Measurements from ENCODE around the gene SGMS1. TPM values are rescaled to one million over a fixed set of nuclear protein-coding genes. Genes with fewer than 3 reads are reported as not detected.

SGMS1 gene
- polyA plus RNA-seq, 4 donors = 42.9 to 61.0 (median 58.0) TPM

DNA sequence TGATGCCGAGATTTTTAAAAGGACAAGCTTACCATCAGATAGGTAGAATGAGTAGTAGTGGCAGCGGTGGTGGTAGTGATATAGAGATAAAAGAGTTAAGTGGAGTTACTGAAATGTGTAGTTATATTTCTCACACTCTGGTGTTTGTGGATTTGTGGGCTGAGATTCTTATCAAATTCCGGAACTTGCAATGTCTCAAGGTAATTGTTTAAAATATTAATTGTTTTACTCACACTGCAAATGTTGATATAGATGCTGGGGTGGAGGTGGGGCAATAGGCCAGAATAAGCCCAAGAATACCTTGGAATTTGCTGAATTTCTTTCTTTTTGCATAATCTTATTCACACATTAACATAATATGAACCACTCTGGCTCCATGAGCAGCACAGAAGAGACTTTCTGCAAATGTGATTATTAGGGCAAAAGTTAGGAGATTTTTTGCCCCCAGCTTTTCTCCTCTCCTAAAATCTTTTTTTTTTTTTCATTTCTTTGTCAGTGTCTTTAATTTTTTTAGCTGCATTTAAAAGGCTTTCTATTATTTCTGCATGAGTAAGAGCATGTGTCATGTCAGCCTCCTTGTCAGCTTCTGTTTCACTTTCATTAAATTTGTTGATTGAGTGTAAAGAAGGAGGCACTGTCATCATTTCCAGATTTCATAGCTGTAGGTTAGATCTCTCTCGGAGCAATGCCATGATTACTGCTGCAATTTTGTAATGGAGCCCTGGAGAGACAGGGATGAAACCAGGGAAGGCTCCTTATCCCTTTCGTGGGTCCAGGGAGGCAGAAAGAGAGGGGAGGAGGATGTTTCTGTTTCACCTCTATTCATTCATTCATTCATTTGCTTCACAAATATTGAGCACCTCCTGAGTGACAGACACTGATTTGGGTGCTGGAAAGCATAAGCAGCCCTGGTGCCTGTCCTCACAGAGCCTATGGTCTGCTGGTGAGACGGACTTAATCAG, 13.1 kb upstream of the SGMS1 start:
- no peak for DNase-seq (ENCODE audit: low read depth in 4 of 4, low spot score in 3 of 4)

DNA sequence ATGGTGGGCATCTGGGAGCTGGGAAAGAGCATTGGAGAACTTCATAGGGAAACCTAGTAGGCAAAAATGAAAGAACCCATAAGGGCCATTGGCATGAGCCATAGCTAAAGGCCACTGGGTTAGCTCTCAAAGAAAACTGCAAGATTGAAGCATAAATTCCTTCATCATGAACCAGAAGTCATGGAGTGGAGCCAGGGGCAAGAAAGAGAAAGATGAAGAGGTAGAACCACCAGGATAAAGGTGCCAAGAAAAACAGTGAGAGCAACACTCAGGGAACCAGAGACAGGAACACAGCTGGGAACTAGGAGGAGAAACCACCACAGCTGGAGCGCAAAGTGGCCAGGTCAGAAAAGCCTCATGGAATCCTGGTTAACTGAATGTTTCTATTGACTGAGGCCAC, 11.5 kb upstream of the SGMS1 start:
- DNase-seq (ENCODE audit: low read depth in 4 of 4, low spot score in 3 of 4) = no peak

DNA sequence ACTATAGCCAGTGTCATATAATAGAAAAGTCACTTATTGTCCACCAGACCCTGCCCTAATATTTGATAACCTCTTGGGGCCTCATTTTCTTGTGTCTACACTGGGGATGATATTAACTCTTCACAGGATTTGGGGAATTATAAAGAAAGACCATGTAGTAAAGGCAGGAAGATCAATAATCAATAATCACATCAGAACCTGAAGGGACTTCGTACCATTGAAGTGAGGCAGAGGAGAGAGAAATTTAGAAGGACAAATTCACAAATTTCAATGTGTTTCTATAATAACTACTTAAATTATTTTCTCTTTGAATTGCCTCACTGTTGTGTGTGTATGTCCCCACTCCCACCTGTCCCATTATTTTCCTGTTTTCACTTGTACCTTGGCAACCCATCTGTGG, 10.7 kb upstream of the SGMS1 start:
- no peak for DNase-seq (ENCODE audit: low read depth in 4 of 4, low spot score in 3 of 4)

DNA sequence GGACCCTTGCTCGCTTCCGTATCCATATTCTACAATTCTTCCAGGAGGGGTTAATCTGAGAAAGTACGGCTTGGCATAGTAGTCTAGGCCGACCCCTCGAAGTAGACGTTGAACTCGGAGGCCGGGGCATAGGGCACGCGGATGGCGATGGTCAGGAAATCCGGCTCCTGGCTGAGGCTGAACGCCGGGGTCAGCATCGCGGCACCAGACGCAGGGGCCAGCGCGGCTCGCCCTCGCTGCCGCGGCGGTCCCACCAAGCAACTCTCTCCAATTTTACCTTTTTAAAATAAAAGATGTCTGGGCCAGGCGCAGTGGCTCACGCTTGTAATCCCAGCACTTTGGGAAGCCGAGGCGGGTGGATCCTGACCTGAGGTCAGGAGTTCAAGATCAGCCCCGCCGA, 7.3 kb upstream of the SGMS1 start:
- DNase-seq (ENCODE audit: low read depth in 4 of 4, low spot score in 3 of 4) = no peak

DNA sequence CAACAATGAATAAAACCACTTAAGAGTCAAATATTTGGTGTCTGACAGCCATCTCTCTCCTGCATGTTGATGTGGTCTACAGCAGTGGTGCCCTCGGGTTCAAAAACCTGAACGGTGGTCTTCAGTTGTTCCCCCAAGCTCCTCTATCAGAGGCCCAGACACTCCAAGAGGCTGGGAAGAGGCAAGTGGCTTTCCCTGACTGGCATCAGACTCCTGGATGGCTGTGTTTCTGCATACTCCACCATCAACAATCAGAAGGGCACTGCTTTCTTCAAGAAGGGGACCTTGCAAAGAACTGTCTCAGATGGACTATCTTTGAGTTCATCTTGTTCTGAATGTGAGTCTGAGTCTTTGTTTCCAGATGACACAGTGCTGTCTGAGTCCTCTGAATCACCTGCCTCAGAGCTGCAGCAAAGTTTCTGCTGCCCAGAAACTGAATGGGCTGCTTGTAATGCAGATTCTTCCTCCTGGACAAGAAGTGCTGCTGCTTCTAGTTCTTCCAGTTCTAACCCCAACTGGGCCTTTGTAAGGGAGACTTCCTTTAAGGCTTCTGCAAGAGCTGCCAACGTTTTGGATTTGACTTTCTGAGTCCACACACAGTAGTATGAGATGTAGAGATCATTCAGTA, 5.9 kb upstream of the SGMS1 start:
- DNase-seq (ENCODE audit: low read depth in 4 of 4, low spot score in 3 of 4) = no peak

DNA sequence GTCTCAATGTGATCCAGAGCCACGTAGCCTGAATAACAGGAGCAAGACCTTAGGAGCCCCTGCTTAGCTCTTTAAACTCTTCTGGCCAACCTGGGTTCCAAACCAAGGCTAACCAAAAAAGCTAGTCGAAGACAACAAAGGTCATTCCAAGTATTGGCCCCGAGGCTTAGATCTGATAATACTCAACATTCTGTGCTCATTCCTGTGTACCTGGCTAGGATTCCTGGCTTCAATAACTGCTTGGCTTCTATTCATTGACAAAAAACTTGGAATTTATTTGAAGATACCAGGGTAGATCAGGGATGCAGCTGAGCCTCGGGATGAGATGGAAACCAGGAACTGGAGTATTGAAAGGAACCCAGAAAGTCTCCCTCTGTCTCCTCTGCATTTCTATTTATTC, 4.1 kb upstream of the SGMS1 start:
- DNase-seq (ENCODE audit: low read depth in 4 of 4, low spot score in 3 of 4) = no peak

DNA sequence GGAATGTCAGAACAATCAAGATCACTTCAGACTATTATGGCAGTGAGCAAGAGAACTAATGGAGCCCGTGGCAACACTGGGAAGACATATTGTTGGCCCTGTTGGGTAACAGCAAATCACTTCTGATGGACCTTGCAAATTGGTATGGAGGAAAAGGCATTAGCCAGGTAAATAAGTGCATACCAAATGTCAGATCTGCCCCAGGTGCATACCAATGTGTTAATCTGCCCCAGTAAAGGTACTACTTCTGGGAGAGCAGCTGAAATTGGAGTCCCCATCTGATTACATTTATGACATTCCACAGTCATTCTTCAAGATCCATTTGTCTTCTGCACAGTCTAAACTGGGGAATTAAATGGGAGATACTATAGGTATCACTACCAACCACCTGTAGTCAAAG, 3.7 kb upstream of the SGMS1 start:
- DNase-seq (ENCODE audit: low read depth in 4 of 4, low spot score in 3 of 4) = no peak

DNA sequence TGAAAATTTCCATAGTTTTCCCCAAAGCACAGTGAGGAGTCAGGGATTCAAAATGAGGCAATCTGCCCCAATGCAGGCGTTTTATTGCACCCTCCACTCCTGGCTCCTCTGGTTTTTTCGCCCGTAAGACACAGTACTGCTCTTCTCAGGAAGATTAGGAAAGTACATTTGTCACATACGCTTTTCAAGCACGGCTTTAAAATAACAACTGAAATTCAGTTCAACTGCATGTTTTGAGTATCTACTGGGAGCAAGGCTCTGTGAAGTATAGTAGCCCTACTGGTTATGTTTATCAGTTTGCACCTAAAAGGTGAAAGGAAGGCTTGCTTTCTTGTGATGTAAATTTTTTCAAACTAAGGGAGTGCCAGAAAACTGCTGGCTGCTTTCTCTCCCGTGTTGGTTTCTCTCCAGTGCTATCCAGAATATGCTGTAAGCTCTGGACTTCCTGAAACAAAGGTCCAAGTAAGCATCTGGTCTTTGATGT, 1.9 kb upstream of the SGMS1 start:
- no peak for DNase-seq (ENCODE audit: low read depth in 4 of 4, low spot score in 3 of 4)

DNA sequence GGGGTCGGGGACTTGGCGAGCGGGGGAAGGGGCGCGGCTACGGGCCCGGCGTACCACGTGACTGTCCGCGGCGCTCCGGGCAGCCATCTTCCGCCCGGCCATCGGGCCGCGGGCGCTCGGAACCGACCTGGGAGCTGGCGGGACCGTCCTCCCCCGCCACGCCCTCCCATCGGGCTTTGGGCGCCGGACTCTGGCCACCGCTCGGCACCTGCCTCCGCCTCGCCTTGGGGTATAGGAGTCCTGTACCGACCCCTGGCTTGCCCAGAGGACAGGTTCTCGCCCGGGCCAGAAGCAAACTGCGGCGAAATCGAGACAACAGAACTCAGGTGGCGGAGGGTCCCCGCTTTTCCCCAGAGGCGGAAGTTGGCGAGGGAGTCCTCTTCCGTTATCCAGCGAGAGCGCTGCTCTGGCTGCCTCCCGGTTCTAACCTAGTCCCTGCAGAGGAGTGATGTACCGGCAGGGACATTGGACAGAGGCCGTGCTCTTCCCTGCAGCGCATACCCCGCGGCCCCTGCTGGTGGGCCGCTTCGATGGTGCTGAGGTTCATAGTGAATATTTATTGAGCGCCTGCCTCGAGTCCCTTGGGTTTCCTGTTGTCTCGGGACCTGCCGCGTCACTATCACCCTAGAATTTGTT, 1.2 kb upstream of the SGMS1 start:
- peak in 2 of 4 donors; percentile 67 to 81 for DNase-seq (ENCODE audit: low read depth in 4 of 4, low spot score in 3 of 4)

DNA sequence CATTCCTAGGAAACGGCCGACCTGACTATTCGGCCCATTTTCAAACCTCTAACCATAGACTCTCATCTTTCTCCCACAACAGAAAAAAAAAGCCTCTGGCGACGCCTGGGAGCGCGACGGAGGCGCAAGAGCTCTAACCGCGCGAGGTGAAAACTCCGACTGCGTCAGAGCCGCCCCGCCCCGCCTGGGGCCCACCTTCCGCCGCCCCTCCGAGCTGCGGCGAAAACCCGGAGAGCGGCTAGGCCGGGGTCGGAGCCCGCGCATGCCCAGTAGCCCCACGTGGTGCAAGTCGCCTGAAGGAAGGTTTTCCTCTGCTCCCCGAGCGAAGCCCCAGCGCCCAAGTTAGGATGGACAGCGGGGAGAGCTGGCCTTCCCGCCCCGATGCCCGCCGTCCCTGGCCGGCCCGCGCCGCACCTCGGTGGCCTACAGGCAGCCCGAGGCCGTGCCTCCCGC, 683 bp upstream of the SGMS1 start:
- DNase-seq (ENCODE audit: low read depth in 4 of 4, low spot score in 3 of 4) = peak; percentile 91 to 92 (median 91)

DNA sequence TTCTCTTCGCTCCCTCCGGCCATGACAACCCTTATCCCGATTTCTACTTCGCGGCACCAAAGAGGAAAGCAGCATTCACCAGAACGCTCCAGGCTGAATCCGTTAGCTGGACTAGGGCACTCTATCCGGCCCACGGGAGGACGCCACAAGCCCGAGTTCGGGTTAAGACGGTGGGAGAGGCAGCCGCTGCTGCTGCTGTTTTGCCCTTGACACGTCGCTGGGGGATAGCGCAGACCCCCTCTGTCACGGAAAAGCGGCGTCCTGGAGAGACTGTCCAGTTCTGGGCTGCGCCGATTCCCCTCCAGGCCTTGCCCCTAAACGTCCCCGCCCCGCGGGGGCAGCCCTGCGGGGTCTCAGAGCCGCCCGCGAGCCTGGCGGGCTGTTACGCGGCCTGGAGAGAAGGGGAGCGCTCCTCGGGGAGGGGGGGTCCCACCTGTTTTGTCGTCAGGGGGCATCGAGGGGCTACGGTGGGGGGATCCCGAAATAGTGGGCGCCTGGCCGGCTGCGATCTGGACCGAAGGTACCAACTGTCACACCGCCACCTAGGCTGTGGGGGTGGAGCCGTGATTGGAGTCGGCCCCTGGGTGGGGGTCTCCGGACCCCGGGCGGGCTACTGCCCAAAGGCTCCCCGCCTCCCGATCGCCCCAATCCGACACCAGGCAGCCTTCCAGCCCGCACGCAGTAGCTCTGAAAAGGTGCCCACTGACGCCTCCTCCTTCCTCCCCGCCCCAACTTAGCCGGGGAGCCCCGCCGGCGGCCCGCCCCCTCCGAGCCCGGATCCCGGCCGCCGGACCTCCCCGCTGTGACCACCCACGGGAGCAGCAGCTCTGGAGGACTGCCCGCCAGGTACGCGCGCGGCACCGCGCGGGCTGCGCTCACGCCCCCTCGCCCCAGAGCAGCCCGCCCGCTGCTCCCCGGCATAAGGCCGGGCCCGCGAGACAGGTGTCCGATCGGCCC, 772 bp downstream of the SGMS1 start:
- peak in 1 of 4 donors; percentile 33 for DNase-seq (ENCODE audit: low read depth in 4 of 4, low spot score in 3 of 4)

DNA sequence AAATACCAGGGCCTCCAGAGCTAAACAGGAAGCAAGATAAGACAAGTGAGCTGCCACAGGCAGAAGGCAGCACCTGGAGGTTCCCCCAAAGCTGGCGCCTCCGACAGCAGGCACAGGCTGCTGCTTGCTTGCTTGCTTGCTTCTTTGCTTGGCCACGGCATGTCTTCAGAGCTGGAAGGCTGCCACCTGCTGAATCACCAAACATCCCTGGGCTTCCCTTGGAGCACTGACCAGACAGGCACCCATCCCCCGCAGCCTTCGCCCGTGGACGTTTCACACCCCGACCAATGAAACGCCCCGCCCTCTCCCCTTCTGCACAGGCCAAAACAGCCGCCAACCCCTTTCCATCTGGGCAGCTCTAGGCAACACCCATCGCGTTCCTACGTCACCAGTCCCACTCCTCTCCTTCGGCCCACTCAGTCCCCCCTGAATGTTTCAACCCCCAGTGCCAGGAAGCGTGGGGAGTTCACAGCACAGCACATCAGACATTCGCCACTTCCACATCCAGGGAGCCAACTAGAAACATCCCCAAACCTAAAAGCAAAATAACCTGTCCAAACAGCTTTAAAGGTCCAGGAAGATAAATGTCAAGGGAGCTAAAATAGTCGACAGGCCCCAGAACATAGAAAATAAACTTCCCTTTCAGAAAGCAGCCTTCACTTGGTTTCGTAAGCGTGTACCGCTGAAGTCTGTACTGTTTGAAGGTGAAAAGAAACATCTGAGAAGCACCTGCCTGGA, 1.6 kb downstream of the SGMS1 start:
- peak in 1 of 4 donors; percentile 57 for DNase-seq (ENCODE audit: low read depth in 4 of 4, low spot score in 3 of 4)

DNA sequence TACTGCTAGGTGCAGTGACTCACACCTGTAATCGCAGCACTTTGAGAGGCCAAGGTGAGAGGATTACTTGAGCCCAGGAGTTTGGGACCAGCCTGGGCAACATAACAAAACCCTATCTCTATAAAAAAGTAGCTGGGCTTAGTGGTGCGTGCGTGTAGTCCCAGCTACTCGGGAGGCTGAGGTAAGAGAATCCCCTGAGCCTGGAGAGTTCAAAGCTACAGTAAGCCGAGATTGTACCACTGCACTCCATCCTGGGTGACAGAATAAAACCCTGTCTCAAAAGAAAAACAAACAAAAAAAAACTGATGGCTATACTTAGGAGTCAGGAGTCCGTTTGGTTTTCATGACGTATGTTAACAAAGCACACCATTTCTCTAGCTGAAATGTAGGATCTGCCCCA, 2.9 kb downstream of the SGMS1 start:
- no peak for DNase-seq (ENCODE audit: low read depth in 4 of 4, low spot score in 3 of 4)

DNA sequence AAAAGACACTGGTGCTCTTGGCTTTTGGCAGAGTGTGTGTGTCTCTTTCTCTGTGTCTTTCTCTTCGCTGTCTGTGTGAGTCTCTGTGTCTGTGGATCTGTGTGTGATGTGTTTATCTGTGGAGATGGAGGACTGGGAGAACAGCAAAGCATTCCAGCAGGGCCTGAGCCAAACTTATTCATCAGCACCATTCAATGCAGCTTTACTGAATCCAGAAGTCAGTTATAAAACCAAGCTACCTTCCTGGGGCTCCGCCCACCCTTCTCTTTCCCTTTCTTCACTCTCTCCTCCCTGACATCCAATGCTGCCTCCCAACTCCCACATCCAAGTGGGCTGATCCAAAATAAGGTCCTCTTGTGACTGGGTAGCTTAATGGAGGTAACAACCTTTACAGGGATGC, 3.9 kb downstream of the SGMS1 start:
- DNase-seq (ENCODE audit: low read depth in 4 of 4, low spot score in 3 of 4) = no peak

DNA sequence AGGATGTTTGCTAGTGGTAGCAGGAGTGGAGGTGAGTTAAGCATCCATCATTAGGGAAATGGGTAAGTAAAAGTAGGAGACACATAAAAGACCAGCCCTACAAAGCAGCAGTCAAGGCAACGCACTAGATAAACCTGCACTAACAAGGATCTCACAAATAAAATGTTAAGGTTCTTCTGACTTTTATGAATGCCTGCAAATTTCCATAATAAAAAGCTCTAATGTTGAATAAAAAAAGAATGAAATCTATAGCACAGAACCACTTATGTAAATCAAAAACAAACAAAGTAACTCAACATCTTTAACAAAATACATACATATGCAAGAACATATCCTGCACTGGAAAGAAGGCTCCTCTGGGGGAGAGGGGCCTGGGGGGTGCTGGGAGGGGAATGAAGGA, 4.6 kb downstream of the SGMS1 start:
- DNase-seq (ENCODE audit: low read depth in 4 of 4, low spot score in 3 of 4) = no peak

DNA sequence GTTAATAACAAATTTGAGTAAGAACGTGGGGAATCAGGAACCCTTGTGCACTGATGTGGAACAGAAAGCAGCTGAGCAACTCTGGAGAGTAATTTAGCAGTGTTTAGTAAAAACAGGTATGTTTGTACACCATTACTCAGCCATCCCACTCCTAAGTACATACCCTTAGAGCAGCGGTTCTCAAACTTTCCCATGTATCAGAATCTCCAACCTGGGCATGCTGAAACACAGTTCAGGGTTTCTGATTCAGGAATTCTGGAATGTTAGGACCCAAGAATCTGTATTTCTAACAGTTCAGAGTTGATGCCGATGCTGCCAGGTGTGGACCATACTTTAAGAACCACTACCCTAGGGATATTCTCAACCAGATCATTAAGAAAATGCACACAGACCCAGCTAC, 5.1 kb downstream of the SGMS1 start:
- no peak for DNase-seq (ENCODE audit: low read depth in 4 of 4, low spot score in 3 of 4)

DNA sequence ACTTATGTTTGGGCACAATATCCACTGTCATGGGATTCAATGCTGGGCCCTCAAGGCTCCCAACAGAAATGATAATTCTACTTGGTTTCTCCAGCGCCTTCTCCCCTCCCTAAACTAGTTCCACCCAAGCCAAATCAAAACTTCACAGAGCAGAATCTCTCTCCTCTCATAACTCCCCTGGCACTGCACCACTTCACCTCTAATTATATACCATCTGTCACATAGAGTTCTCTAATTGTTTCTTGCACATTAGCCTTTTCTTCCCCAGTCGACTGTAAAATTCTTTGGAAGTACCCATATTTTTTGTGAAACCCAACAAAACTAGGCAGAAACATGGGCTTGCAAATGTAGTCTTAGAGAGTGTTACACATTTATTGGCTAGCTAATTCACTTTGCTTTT, 8.1 kb downstream of the SGMS1 start:
- DNase-seq (ENCODE audit: low read depth in 4 of 4, low spot score in 3 of 4) = no peak

DNA sequence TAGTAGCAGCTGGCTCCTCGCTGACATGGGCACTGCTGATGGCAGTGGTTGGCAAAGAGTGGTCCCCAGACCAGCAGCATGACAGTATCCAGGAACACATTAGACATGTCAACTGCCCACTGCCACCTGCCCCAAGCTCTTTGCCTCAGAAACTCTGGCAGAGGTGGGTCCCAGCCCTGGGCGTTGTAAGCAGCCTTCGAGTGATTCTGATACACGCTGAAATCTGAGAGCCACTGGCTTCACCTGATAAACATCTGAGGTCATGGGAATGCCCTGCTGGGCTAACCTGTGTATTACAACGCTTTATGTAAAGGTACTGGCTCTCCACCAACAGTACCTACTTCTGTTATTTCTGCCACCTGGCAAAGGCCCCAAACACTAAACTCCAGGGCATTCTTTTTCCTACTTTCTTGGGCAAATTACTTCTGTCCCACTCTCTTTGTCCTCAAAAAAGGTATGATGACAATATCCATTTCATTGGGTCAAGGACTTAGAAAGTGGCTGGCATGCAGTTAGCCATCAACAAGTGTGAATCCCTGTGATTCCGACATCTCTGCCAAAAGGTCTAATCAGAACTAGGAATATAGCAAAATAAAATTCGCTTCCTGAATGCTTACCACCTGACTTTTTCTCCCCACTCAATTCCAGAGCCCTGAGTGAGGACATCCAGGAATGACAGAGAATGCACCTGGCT, 9.2 kb downstream of the SGMS1 start:
- DNase-seq (ENCODE audit: low read depth in 4 of 4, low spot score in 3 of 4) = no peak

All from left renal pelvis (tissue), 4 donors.